GM19099 (cell line): Measurements from ENCODE around the gene CELSR3.

Source experiments
- POLR2A ChIP-seq: IDR thresholded peaks from 3 replicates; pipeline ENCODE4 v1.6.1; 2011; ENCODE audit warnings: low read depth; ENCODE audit not compliant: insufficient read length; ENCODE audit errors: extremely low read depth

CELSR3 gene

DNA sequence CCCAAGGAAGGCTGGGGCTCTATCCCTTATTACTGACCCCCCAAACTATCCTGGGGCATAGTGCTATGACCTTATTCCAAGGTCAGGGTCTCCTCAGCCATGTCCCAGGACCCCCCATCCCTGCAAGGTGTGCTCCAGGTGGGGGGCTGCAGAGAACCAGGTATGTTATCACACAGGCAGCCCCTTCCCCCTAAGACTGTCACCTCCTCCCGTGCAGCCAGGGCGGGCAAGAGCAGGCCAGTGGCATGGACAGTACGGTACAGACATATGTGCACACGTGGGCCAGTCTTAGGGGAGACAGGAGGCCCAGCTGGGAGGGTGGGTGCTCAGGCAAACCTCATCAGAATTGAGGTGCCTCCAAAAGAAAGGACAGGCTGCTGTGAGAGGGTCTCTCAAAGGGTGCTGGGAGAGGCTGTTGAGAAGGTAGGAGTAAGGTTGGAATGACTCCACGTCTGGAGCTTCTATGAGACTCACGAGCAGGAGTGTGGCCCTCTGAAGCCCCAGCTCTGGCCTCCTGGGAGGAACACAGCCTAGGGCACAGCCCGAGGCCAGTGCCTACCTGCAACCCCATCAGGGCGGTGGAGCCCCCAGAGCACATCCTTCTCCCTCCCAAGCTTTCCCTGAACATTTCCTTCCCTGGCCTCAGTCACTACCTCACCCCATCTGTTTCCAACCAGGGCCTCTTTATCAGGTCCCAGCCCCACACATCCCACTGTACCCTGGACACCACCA, 65.8 kb downstream of the CELSR3 start:
- no peak for TF ChIP-seq POLR2A

GRCh38 chr3:48596157-48596556, 66.5 kb downstream of the CELSR3 start:
- no peak for TF ChIP-seq POLR2A

GRCh38 chr3:48595526-48596121, 67.1 kb downstream of the CELSR3 start:
- no peak for TF ChIP-seq POLR2A

DNA sequence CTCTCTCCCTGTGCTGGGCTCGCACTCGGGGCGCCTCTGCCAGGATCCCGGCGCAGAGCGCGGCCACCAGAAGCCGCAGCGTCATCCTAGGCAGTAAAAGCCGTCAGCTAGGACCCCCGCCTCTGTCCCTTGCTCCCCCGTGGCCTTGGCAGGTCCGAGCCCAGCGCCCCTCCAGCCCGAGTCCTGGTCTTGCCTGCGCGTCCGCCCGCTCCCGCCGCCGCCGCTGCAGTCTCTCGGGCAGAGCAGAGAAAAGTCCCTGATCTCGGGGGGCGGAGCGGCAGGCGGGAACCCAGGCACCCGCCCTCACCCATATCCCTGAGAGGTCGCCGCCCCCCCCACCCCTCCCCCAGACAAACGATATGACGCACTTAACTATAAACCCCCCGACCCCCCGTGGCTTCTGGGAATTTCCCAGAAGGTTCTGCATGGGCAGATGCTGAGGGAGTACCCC, 67.6 kb downstream of the CELSR3 start, which contains the start of gene COL7A1:
COL7A1 (minus strand) TSS at position 255 of the 451 bp plus-strand sequence; CDS start at position 85, 170 bp downstream.
- TF ChIP-seq POLR2A, result no peak

- TF ChIP-seq POLR2A, result no peak
Measured at GRCh38 chr3:48594417-48595049, 68.2 kb downstream of the CELSR3 start.

GRCh38 chr3:48593337-48593736, 69.3 kb downstream of the CELSR3 start:
- no peak for TF ChIP-seq POLR2A

DNA sequence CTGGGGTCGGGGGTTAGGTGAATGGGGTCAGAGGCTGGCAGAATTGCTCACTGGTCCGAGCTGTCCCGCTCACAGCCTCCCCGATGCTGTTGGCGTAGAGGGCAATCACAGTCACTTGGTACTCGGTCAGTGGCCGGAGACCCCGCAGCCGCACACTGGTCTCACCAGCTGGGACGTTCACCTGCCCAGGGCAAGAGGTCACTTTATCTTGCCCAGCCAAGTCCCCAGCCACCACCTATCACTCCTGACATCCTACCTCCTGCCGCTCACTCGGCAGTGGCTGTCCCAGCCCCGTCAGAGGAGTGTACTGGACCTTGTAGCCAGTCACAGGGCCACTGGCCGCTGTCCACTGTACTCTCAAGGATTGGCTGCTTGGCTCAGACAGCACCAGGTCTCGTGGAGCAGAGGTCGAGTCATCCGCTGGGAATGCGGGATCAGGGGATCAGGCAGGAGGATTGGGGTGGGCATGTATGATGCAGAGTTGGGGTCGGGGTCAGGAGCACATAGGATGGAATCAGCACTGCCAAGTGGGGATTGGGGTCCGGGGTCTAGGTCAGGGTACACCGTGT, 70.1 kb downstream of the CELSR3 start:
- TF ChIP-seq POLR2A, result no peak

- TF ChIP-seq POLR2A, result no peak
Measured at GRCh38 chr3:48591886-48592518, 70.7 kb downstream of the CELSR3 start.

DNA sequence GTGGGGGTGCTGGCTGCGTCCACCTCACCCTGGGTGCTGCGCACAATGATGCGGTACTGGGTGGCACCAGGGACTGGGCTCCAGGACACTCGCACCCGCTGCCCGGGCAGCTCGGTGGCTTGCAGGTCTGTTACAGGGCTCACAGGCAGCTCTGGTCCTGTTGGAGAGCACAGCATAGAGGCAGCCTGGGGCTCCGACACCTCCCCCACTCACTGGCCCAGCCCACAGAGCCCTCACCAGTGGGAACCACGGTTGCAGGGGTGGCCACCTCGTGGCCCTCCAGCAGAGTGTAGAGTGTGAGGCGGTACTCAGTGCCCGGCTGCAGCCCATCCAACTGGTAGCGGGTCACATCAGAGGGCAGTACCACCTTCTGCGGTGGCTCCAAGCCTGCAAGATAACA, 71.2 kb downstream of the CELSR3 start:
- TF ChIP-seq POLR2A, result no peak

DNA sequence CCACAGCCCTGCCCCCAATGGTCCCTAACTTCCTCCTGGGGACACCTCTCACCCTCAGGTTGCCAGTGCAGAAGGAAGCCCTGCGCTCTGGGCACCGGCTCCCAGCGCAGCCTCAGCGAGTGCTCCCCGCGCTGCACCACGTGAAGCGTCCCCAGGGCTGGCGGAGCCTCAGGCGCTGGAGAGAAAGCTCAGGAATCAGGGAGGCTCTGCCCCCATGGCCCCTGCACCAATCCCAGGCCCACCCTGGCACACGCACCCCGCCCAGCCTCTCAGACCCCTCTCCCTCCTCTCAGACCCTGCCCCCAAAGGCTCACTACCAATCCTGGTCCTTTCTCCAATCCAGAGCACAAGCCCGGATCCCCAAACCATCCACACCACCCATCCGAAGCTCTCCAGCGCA, 74.5 kb downstream of the CELSR3 start:
- no peak for TF ChIP-seq POLR2A

DNA sequence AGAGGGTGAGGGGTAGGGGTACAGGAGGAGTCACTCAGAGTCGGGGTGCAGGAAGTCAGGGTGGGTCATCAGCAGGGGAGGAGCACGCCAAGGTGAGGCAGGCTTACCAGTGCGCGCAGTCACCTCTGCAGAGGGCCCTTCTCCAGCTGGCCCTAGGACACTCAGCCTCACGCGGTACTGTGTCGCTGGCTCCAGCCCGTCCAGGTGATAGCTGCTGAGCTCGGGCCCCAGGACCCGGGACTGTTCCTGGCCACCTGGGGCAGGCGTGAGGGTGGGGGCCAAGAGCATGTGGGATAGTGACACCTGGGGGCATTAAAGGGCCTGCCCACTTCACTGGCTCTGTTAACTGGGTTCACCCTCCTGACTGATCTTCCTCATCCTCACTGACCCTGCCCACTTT, 75.0 kb downstream of the CELSR3 start:
- no peak for TF ChIP-seq POLR2A
